ENCODE data around the gene CYP1A2.
"Not testable (repeated sequence)": the region's sequence is repeated elsewhere in the genome, so short reads cannot be mapped to it uniquely, and the experiment has no call there.

Gene CYP1A2, protein sequence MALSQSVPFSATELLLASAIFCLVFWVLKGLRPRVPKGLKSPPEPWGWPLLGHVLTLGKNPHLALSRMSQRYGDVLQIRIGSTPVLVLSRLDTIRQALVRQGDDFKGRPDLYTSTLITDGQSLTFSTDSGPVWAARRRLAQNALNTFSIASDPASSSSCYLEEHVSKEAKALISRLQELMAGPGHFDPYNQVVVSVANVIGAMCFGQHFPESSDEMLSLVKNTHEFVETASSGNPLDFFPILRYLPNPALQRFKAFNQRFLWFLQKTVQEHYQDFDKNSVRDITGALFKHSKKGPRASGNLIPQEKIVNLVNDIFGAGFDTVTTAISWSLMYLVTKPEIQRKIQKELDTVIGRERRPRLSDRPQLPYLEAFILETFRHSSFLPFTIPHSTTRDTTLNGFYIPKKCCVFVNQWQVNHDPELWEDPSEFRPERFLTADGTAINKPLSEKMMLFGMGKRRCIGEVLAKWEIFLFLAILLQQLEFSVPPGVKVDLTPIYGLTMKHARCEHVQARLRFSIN

GRCh38 chr15:74748322-74748946 is at the start of gene CYP1A2:
CYP1A2 (plus strand) TSS chr15:74748845; CDS start chr15:74749739, 894 bp downstream.
- DNase-seq (ENCODE audit: low read depth) = no peak

GRCh38 chr15:74709011-74709410 is 39.6 kb upstream of the CYP1A2 start:
- DNase-seq (ENCODE audit: low read depth) = no peak

GRCh38 chr15:74709892-74710291 is 38.8 kb upstream of the CYP1A2 start:
- no peak for DNase-seq (ENCODE audit: low read depth)

DNA sequence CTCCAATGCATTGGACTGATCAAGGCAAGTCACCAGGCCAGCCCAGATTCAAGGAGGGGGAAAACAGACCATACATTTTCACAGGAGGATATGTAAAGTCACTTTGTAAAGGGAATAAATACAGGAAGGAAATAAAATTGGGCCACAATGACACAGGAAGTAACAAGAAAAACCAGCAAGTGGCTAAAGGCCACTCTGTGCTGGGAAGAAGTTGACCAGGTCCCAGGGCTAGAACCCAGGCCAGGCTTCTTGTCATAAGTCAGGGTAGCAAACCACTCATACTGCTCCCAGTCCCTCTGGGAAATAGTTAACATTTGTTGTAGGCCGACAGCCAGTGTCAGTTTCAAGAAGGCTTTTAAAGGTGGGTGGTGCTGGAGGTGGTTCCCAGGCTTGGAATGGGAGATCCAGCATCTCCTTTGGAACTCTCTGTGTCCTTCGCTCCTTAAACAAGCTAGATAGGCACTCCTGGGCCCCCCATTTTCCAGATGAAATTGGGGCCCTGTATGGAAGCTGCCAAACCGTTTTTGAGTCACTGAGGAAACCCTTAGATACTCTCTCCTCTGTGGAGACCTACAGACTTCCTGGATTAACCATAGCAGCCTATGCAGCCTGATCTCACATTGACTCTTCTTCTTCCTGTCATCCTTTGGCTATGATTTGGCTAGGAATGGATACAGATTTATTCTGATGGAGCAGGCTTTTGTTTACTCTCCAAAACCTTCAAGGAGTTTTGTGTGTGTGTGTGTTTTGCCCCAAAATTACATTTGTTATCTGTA is 38.1 kb upstream of the CYP1A2 start:
- DNase-seq (ENCODE audit: low read depth) = no peak

GRCh38 chr15:74712311-74712710 is 36.3 kb upstream of the CYP1A2 start:
- DNase-seq (ENCODE audit: low read depth) = no peak

DNA sequence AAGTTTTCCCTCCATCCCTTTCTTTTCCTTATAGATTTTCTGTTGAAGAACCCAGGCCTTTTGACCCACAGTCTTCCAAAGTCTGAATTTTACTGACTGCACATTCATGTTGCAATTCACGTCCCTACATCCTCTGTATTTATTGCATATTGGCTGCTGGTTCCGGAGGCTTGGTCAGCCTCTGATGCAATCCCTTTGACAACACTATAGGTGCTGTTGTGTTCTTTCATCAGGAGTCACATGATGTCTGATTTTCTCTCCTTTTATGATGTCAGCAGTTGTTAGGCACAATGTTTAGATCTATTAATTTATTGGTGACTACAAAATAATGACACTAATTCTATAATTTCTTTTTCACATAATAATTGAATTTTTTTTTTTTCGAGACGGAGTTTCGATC is 32.0 kb upstream of the CYP1A2 start:
- DNase-seq (ENCODE audit: low read depth) = no peak

DNA sequence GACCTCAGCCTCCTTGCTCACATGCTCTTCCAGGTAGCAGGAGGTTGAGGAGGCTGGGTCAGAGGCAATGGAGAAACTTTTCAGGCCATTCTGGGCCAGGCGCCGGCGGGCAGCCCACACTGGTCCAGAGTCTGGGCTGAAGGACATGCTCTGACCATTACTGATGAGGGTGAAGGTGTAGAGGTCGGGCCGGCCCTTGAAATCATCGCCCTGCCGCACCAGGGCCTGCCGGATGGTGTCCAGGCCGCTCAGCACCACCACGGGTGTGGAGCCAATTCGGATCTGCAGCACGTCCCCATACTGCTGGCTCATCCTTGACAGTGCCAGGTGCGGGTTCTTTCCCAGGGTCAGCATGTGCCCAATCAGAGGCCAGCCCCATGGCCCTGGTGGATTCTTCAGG is 26.1 kb upstream of the CYP1A2 start:
- no peak for DNase-seq (ENCODE audit: low read depth)

GRCh38 chr15:74723187-74723586 is 25.5 kb upstream of the CYP1A2 start:
- DNase-seq (ENCODE audit: low read depth) = no peak

DNA sequence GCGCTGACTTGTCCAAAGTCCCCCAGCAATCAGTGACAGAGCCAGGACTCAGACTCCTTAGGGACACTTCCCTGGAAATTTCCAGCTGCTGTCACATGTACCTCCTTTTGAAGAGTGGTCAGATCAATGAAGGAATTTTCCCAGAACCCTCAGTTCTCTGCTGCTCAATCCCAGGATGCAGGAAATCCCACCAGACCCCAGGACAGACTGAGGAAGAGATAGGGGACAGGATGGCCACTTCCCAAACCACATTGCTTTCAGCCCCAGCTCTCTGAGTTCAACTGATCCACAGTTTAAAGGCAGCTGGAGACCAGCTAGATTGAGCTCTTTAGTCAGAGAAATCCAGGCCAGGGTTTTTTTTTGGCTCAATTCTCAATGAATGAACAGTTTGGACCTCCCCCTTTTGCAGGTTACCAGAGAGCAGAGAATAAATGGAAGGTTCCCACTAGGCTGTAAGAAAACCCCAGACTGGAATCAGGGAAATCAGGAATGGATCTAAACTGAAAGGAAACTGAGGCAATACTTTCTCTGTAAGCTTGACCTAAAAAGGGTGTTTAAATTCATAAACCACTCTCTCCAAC is 24.8 kb upstream of the CYP1A2 start:
- DNase-seq (ENCODE audit: low read depth) = no peak

GRCh38 chr15:74724570-74725224 is 23.9 kb upstream of the CYP1A2 start:
- no peak for DNase-seq (ENCODE audit: low read depth)

GRCh38 chr15:74725225-74725774 is 23.3 kb upstream of the CYP1A2 start, which contains the start of gene CYP1A1:
CYP1A1 (minus strand) TSS chr15:74725528; CDS start chr15:74723097, 2,431 bp downstream.
- DNase-seq (ENCODE audit: low read depth) = peak; percentile 23

GRCh38 chr15:74725845-74726773 is 22.5 kb upstream of the CYP1A2 start:
- peak; percentile 58 for DNase-seq (ENCODE audit: low read depth)

- DNase-seq (ENCODE audit: low read depth) = no peak
Measured at GRCh38 chr15:74726774-74727164, 21.9 kb upstream of the CYP1A2 start.

DNA sequence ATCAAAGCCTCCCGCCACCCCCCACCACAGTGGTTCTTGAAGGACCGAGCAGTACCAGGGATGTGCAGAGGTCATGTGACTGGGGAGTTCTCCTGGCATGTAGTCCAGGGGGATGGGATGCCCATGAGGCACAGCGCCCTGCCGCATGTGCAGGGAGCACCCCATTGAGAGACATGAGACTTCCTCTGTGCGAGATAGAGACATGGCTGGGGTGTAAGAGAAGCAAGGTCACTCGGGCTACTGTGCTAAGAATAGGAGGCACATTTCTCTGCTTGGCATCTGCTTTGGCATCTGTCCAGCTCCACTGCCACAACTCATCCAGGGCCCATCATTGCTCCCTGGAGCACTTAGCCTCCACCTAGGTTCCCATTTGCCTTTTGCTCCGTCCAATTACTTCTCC is 20.9 kb upstream of the CYP1A2 start:
- no peak for DNase-seq (ENCODE audit: low read depth)

GRCh38 chr15:74728699-74729098 is 19.9 kb upstream of the CYP1A2 start:
- not testable (repeated sequence) for DNase-seq (ENCODE audit: low read depth)

DNA sequence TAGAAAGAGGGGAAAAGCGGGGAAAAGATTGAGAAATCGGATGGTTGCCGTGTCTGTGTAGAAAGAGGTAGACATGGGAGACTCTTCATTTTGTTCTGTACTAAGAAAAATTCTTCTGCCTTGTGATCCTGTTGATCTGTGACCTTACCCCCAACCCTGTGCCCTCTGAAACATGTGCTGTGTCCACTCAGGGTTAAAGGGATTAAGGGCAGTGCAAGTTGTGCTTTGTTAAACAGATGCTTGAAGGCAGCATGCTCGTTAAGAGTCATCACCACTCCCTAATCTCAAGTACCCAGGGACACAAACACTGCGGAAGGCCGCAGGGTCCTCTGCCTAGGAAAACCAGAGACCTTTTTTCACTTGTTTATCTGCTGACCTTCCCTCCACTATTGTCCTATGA is 19.3 kb upstream of the CYP1A2 start:
- not testable (repeated sequence) for DNase-seq (ENCODE audit: low read depth)

GRCh38 chr15:74730619-74731316 is 17.9 kb upstream of the CYP1A2 start:
- DNase-seq (ENCODE audit: low read depth) = no peak

DNA sequence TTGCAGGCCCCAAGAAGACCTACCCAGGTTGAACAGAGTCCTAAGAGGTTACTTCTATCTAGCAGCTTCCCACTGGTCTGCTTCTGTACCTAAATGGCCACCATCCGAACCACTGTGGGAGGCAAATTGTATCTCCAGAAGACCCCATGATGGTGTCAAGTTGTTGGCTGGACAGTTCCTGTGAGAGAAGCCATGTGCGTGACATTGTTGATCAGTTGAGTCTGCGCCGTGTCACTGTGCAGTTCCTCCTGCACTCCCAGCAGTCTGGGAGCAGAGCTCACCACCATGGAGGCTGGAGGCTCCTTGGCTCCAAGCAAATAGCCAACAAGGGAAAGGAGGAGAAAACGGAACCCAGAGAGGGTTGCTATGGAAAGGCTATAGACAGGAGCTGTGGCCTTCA is 15.8 kb upstream of the CYP1A2 start:
- no peak for DNase-seq (ENCODE audit: low read depth)

DNA sequence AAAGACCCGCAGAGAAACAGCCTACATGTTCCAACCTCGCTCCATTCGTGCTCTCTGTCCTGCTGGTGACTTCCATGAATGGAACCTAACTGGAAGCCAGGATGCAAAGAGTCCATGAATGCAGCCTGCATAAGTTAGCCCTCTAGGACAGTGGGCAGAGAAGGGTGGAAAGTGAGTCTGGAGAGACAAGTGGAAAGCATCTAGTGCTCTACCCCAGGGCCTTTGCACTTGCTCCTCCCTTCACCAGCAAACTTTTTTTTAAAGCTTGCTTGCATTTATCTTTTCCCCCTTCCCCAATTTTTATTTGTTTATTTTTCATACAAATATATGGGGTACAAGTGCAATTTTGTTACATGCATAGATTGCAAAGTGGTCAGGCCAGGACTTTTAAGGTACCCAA is 15.4 kb upstream of the CYP1A2 start:
- DNase-seq (ENCODE audit: low read depth) = no peak

- no peak for DNase-seq (ENCODE audit: low read depth)
Measured at GRCh38 chr15:74735305-74735704, 13.3 kb upstream of the CYP1A2 start.

Data from activated T-cell treated with anti-CD3 and anti-CD28 coated beads for 48 hours (primary cell).